Neural cell (in vitro differentiated cells): ENCODE data around the gene BIN2.
"Not testable (repeated sequence)": the region's sequence is repeated elsewhere in the genome, so short reads cannot be mapped to it uniquely, and the experiment has no call there.

ENCODE experiments used
- EP300 ChIP-seq: fragments of 450-650 bp; conservative IDR thresholded peaks from 2 replicates; pipeline ENCODE4 v1.6.1; 2014; ENCODE audit warnings: antibody characterized with exemption, mild to moderate bottlenecking, moderate library complexity; ENCODE audit not compliant: poor library complexity, severe bottlenecking
- EZH2 ChIP-seq: fragments of 200-600, 300-800 bp; shearing (Covaris generic), sonication (generic); IDR thresholded peaks from 2 replicates; pipeline ENCODE4 v1.6.1; 2014; ENCODE audit warnings: antibody characterized with exemption, low read length, borderline replicate concordance, mild to moderate bottlenecking; ENCODE audit not compliant: insufficient read depth, poor library complexity, severe bottlenecking
- MXI1 ChIP-seq: fragments of 450-650 bp; conservative IDR thresholded peaks from 2 replicates; pipeline ENCODE4 v1.6.1; 2014; ENCODE audit warnings: antibody characterized with exemption, mild to moderate bottlenecking; ENCODE audit not compliant: poor library complexity, severe bottlenecking
- POLR2AphosphoS5 ChIP-seq: IDR thresholded peaks from 2 replicates; pipeline ENCODE4 v1.6.1; 2012
- RAD21 ChIP-seq: fragments of 450-650 bp; conservative IDR thresholded peaks from 2 replicates; pipeline ENCODE4 v1.6.1; 2014; ENCODE audit warnings: antibody characterized with exemption, mild to moderate bottlenecking, moderate library complexity
- TAF1 ChIP-seq: IDR thresholded peaks from 2 replicates; pipeline ENCODE4 v1.6.1; 2012; ENCODE audit warnings: low read depth
- TF ChIP-seq, protein P1 (sequence below): fragments of 450-650 bp; IDR thresholded peaks from 2 replicates; pipeline ENCODE4 v1.5.1; 2014; ENCODE audit warnings: antibody characterized with exemption, mild to moderate bottlenecking, moderate library complexity; ENCODE audit not compliant: poor library complexity, severe bottlenecking
- TF ChIP-seq, protein P2 (sequence below): IDR thresholded peaks from 2 replicates; pipeline ENCODE4 v1.6.1; 2012; ENCODE audit warnings: borderline replicate concordance

DNA sequence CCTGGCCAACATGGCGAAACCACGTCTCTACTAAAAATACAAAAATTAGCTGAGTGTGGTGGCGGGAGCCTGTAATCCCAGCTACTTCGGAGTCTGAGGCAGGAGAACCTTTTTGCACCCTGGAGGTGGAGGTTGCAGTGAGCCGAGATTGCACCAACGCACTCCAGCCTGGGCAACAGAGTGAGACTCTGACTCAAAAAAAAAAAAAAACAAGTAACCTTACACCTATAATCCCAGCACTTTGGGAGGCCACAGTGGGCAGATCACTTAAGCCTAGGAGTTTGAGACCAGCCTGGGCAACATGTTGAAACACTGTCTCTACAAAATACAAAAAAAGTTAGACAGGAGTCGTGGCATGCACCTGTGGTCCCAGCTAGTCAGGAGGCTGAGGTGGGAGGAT, 51.2 kb downstream of the BIN2 start:
- TF ChIP-seq EZH2, RAD21, POLR2AphosphoS5, EP300, TAF1, MXI1: not testable (repeated sequence)
- TF ChIP-seq, protein P1, sequence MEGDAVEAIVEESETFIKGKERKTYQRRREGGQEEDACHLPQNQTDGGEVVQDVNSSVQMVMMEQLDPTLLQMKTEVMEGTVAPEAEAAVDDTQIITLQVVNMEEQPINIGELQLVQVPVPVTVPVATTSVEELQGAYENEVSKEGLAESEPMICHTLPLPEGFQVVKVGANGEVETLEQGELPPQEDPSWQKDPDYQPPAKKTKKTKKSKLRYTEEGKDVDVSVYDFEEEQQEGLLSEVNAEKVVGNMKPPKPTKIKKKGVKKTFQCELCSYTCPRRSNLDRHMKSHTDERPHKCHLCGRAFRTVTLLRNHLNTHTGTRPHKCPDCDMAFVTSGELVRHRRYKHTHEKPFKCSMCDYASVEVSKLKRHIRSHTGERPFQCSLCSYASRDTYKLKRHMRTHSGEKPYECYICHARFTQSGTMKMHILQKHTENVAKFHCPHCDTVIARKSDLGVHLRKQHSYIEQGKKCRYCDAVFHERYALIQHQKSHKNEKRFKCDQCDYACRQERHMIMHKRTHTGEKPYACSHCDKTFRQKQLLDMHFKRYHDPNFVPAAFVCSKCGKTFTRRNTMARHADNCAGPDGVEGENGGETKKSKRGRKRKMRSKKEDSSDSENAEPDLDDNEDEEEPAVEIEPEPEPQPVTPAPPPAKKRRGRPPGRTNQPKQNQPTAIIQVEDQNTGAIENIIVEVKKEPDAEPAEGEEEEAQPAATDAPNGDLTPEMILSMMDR = not testable (repeated sequence)
- TF ChIP-seq, protein P2, sequence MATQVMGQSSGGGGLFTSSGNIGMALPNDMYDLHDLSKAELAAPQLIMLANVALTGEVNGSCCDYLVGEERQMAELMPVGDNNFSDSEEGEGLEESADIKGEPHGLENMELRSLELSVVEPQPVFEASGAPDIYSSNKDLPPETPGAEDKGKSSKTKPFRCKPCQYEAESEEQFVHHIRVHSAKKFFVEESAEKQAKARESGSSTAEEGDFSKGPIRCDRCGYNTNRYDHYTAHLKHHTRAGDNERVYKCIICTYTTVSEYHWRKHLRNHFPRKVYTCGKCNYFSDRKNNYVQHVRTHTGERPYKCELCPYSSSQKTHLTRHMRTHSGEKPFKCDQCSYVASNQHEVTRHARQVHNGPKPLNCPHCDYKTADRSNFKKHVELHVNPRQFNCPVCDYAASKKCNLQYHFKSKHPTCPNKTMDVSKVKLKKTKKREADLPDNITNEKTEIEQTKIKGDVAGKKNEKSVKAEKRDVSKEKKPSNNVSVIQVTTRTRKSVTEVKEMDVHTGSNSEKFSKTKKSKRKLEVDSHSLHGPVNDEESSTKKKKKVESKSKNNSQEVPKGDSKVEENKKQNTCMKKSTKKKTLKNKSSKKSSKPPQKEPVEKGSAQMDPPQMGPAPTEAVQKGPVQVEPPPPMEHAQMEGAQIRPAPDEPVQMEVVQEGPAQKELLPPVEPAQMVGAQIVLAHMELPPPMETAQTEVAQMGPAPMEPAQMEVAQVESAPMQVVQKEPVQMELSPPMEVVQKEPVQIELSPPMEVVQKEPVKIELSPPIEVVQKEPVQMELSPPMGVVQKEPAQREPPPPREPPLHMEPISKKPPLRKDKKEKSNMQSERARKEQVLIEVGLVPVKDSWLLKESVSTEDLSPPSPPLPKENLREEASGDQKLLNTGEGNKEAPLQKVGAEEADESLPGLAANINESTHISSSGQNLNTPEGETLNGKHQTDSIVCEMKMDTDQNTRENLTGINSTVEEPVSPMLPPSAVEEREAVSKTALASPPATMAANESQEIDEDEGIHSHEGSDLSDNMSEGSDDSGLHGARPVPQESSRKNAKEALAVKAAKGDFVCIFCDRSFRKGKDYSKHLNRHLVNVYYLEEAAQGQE = not testable (repeated sequence)
